ENCODE measurements around the gene ADARB1. TPM values are rescaled to one million over a fixed set of nuclear protein-coding genes. Genes with fewer than 3 reads are reported as not detected.

Gene ADARB1
- total and polyA plus RNA-seq, 2 of the 8 experiments (the other 6 are each of a cell fraction or from before 2014, with no cell fraction given) = 4.7 to 14.9 TPM

- TF ChIP-seq CHD7 (IDR thresholded peaks at IDR 0.05; ENCODE audit: insufficient replicate concordance, low read length) = no peak
- no peak for TF ChIP-seq POLR2A (IDR thresholded peaks at IDR 0.05; ENCODE audit: control extremely low read depth in 1 of 2, low read depth in 2 of 2, low read length in 2 of 2)
- TF ChIP-seq CTBP2 (IDR thresholded peaks at IDR 0.05; ENCODE audit: borderline replicate concordance, insufficient read depth, insufficient read length, low read length) = no peak
- TF ChIP-seq NRF1 (IDR thresholded peaks at IDR 0.05; ENCODE audit: low read depth, low read length) = no peak
- TF ChIP-seq BCL11A (IDR thresholded peaks at IDR 0.05; ENCODE audit: low read depth in 2 of 2, low read length in 2 of 2) = no peak
- TF ChIP-seq BACH1 (IDR thresholded peaks at IDR 0.05; ENCODE audit: low read length) = no peak
Observed at GRCh38 chr21:45037986-45038385, 36.4 kb upstream of the ADARB1 start (continued).

Measured in H1 (cell line).